ENCODE measurements around the gene IFT172. TPM values are rescaled to one million over a fixed set of nuclear protein-coding genes. Genes with fewer than 3 reads are reported as not detected.

IFT172 gene
- total and polyA plus RNA-seq, 2 donors from 2014 or later, result 25.9 to 40.3 TPM

- Histone ChIP-seq H3K9me3 (ENCODE audit: control insufficient read depth in 2 of 3, insufficient read depth in 1 of 3, low read length in 3 of 3) (no peaks in the 10 kb centered on the region), H3K36me3 (ENCODE audit: control insufficient read depth in 2 of 3, insufficient read depth in 3 of 3, low read length in 3 of 3) (peaks cover 9 to 58% (median 36%) of the 10 kb centered on the region in 3 donors), H3K27ac (ENCODE audit: low read depth in 2 of 2, low read length in 2 of 2) (no peak overlapping the region), H3K4me1 (ENCODE audit: control insufficient read depth in 2 of 3, insufficient read depth in 2 of 3, low read depth in 1 of 3, low read length in 3 of 3) (no peaks in the 10 kb centered on the region), H3K27me3 (ENCODE audit: control insufficient read depth, insufficient read depth, low read length) (no peaks in the 10 kb centered on the region), H3K9ac (ENCODE audit: low read length in 3 of 3) (peak overlapping the region in 1 of 3 donors; percentile 34), H3K4me3 (ENCODE audit: low read length in 3 of 3) (no peak overlapping the region)
- TF ChIP-seq CTCF (IDR thresholded peaks at IDR 0.05; ENCODE audit: borderline replicate concordance, extremely low read depth, insufficient read depth), result no peak
- intact Hi-C loops (cut with DNase I), result no loop called here
- DNase-seq, result no peak
- no peak for FAIRE-seq
These were observed 46.6 kb downstream of the IFT172 start for GRCh38 chr2:27442920-27443282.

GRCh38 chr2:27441958-27442919 lies 47.3 kb downstream of the IFT172 start, which contains the start of gene KRTCAP3:
Gene KRTCAP3, plus strand, starts transcription at chr2:27442381. Its CDS starts 32 bp downstream, at chr2:27442413.
- TF ChIP-seq CTCF (IDR thresholded peaks at IDR 0.05; ENCODE audit: borderline replicate concordance, extremely low read depth, insufficient read depth), result peak; percentile 27
- Histone ChIP-seq H3K36me3 (ENCODE audit: control insufficient read depth in 2 of 3, insufficient read depth in 3 of 3, low read length in 3 of 3) (peaks cover 7 to 56% (median 34%) of the 10 kb centered on the region in 3 donors), H3K27me3 (ENCODE audit: control insufficient read depth, insufficient read depth, low read length) (no peaks in the 10 kb centered on the region), H3K27ac (ENCODE audit: low read depth in 2 of 2, low read length in 2 of 2) (no peak within 1 kb of the TSS), H3K9ac (ENCODE audit: low read length in 3 of 3) (peak within 1 kb of the TSS in 1 of 3 donors; percentile 34), H3K9me3 (ENCODE audit: control insufficient read depth in 2 of 3, insufficient read depth in 1 of 3, low read length in 3 of 3) (no peaks in the 10 kb centered on the region), H3K4me1 (ENCODE audit: control insufficient read depth in 2 of 3, insufficient read depth in 2 of 3, low read depth in 1 of 3, low read length in 3 of 3) (no peaks in the 10 kb centered on the region), H3K4me3 (ENCODE audit: low read length in 3 of 3) (peak within 1 kb of the TSS in 1 of 3 donors; percentile 13)
- peak; percentile 71 to 86 (median 82) for DNase-seq
- FAIRE-seq, result no peak
- intact Hi-C loops (cut with DNase I), result no loop called here

GRCh38 chr2:27441226-27441926 lies 48.2 kb downstream of the IFT172 start:
- no peak for TF ChIP-seq CTCF (IDR thresholded peaks at IDR 0.05; ENCODE audit: borderline replicate concordance, extremely low read depth, insufficient read depth)
- no peak for FAIRE-seq
- H3K4me3 ChIP-seq (ENCODE audit: low read length in 3 of 3), result no peak overlapping the region
- H3K4me1 ChIP-seq (ENCODE audit: control insufficient read depth in 2 of 3, insufficient read depth in 2 of 3, low read depth in 1 of 3, low read length in 3 of 3), result no peaks in the 10 kb centered on the region
- intact Hi-C loops (cut with DNase I), result no loop called here
- no peak overlapping the region for H3K9ac ChIP-seq (ENCODE audit: low read length in 3 of 3)
- no peaks in the 10 kb centered on the region for H3K9me3 ChIP-seq (ENCODE audit: control insufficient read depth in 2 of 3, insufficient read depth in 1 of 3, low read length in 3 of 3)
- no peak for DNase-seq
- no peak overlapping the region for H3K27ac ChIP-seq (ENCODE audit: low read depth in 2 of 2, low read length in 2 of 2)
- H3K36me3 ChIP-seq (ENCODE audit: control insufficient read depth in 2 of 3, insufficient read depth in 3 of 3, low read length in 3 of 3), result peaks cover 11 to 62% (median 43%) of the 10 kb centered on the region in 3 donors
- H3K27me3 ChIP-seq (ENCODE audit: control insufficient read depth, insufficient read depth, low read length), result no peaks in the 10 kb centered on the region

Measured in kidney (tissue), 14 donors.